Mammary epithelial cell (primary cell): ENCODE measurements around the gene ZNF630.

Experiments used
- EZH2 ChIP-seq: IDR thresholded peaks from 2 replicates; pipeline ENCODE4 v1.6.1; 2012; ENCODE audit warnings: low read length, inconsistent platforms, borderline replicate concordance
- TF ChIP-seq, protein P1 (sequence below), 2 donors: IDR thresholded peaks in 1 of 2; conservative IDR thresholded peaks in 1 of 2; 2 replicates each; pipeline ENCODE4 v1.5.1; 2011 to 2012; ENCODE audit warnings: inconsistent platforms in 2 of 2, low read length in 2 of 2, mild to moderate bottlenecking in 2 of 2, control low read depth in 1 of 2, low read depth in 1 of 2; ENCODE audit not compliant: insufficient read depth in 1 of 2; ENCODE audit errors: extremely low read depth in 1 of 2

DNA sequence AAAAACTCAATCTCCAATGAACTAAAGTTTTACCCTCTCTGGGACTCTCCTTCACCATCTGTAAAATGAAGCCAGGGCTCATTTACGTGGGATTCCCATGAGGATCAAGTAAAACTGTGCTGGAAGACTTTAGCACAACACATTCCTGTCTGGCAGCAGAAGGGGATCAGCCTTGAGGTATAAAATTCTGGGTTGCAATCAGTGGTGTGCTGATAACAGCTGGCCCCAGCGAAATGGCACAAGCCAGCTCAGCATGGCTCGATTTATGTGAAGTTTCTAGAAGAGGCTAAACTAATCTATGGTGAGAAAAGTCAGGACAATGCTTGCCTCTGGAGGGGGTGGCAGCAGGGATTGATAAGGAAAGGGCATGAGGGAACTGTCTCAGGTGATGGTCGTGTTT, 28.4 kb downstream of the ZNF630 start:
- TF ChIP-seq, protein P1, sequence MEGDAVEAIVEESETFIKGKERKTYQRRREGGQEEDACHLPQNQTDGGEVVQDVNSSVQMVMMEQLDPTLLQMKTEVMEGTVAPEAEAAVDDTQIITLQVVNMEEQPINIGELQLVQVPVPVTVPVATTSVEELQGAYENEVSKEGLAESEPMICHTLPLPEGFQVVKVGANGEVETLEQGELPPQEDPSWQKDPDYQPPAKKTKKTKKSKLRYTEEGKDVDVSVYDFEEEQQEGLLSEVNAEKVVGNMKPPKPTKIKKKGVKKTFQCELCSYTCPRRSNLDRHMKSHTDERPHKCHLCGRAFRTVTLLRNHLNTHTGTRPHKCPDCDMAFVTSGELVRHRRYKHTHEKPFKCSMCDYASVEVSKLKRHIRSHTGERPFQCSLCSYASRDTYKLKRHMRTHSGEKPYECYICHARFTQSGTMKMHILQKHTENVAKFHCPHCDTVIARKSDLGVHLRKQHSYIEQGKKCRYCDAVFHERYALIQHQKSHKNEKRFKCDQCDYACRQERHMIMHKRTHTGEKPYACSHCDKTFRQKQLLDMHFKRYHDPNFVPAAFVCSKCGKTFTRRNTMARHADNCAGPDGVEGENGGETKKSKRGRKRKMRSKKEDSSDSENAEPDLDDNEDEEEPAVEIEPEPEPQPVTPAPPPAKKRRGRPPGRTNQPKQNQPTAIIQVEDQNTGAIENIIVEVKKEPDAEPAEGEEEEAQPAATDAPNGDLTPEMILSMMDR (conservative IDR thresholded peaks at IDR 0.05 in 1 of 2, IDR thresholded peaks at IDR 0.05 in 1 of 2; ENCODE audit: extremely low read depth in 1 of 2, insufficient read depth in 1 of 2, low read depth in 1 of 2, low read length in 2 of 2), result no peak
- no peak for TF ChIP-seq EZH2
